ENCODE data around the gene SSB. TPM values are rescaled to one million over a fixed set of nuclear protein-coding genes. Genes with fewer than 3 reads are reported as not detected.
"Not testable (repeated sequence)": the region's sequence is repeated elsewhere in the genome, so short reads cannot be mapped to it uniquely, and the experiment has no call there.

Gene SSB
- total RNA-seq, 1 donor from 2014 or later, result 94.7 TPM

DNA sequence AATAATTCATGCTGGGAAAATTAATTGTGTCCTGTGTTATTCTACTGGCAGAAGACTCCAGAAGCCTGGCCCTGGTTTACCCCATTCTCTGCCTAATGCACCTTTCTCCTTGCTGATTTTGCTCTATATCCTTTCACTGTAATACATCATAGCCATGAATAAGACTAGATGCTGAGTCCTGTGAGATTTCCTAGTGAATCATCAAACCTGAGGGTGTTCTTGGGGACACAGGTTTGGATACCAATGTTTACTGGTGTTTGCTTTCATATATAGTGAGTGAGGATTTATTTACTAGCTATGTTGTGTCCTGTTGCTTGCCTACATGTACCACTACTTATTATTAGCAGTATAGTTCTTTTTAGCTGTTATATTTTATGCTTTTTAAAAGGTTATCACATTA is 19.6 kb downstream of the SSB start:
- Mint-ChIP-seq H3K4me3 (no peak overlapping the region), H3K36me3 (ENCODE audit: low read depth) (peaks cover 67% of the 10 kb centered on the region), H3K9me3 (no peaks in the 10 kb centered on the region), H3K27ac (no peak overlapping the region), H3K27me3 (no peaks in the 10 kb centered on the region), H3K4me1 (peaks cover 20% of the 10 kb centered on the region)
- intact Hi-C loops (cut with micrococcal nuclease), result no loop called here
- TF ChIP-seq, protein P1, sequence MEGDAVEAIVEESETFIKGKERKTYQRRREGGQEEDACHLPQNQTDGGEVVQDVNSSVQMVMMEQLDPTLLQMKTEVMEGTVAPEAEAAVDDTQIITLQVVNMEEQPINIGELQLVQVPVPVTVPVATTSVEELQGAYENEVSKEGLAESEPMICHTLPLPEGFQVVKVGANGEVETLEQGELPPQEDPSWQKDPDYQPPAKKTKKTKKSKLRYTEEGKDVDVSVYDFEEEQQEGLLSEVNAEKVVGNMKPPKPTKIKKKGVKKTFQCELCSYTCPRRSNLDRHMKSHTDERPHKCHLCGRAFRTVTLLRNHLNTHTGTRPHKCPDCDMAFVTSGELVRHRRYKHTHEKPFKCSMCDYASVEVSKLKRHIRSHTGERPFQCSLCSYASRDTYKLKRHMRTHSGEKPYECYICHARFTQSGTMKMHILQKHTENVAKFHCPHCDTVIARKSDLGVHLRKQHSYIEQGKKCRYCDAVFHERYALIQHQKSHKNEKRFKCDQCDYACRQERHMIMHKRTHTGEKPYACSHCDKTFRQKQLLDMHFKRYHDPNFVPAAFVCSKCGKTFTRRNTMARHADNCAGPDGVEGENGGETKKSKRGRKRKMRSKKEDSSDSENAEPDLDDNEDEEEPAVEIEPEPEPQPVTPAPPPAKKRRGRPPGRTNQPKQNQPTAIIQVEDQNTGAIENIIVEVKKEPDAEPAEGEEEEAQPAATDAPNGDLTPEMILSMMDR (IDR thresholded peaks at IDR 0.05), result no peak
- POLR2A ChIA-PET, result interaction anchor here (0.6 kb wide), 1 partner anchor 1621 kb away, joined by 6 read pairs; no protein-coding TSS in a partner anchor
- DNase-seq (no peak), ATAC-seq (ENCODE audit: low read depth) (no peak)
- CTCF ChIA-PET, result no interaction called here

DNA sequence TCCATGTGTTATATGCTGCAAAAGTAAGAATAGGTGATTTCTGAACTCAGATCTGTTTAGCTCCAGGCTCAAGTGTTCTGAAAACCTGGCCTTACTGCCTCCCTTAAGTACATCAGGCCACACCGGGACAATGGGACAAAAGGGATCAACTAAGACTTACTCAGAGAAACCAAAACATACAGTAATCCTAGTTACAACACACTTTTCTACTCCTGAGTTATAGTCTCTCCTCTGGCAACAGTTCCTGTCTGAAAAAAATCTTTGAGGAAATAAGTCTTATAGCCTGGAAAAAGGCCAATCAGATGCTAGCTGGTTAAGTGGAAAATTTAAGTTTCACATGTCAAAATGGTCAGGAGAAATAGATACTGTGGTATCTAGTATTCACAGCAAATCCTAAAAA is 20.4 kb downstream of the SSB start:
- Mint-ChIP-seq H3K27ac (peak overlapping the region; percentile 30), H3K4me3 (no peak overlapping the region), H3K27me3 (no peaks in the 10 kb centered on the region), H3K36me3 (ENCODE audit: low read depth) (peaks cover 64% of the 10 kb centered on the region), H3K9me3 (no peaks in the 10 kb centered on the region), H3K4me1 (peaks cover 28% of the 10 kb centered on the region)
- DNase-seq (no peak), ATAC-seq (ENCODE audit: low read depth) (no peak)
- intact Hi-C loops (cut with micrococcal nuclease), result no loop called here
- TF ChIP-seq, protein P1 (IDR thresholded peaks at IDR 0.05), result no peak
- ChIA-PET POLR2A (no interaction called here), CTCF (no interaction called here)

DNA sequence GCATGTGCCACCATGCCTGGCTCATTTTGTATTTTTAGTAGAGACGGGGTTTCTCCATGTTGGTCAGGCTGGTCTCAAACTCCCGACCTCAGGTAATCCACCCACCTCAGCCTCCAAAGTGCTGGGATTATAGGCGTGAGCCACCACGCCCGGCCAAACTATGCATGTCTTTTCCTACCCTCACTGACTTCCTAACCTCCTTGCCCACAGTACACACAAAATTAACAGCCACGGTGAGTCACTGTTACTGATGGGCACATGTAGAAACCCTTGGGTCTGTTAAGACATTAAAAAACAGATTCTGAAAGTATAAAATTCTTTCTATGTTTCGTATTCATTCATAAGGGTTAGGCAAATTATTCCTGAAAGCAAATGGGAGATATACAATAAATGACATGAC is 21.4 kb downstream of the SSB start:
- H3K27ac Mint-ChIP-seq; H3K9me3 Mint-ChIP-seq; DNase-seq; H3K27me3 Mint-ChIP-seq; POLR2A ChIA-PET; ATAC-seq (ENCODE audit: low read depth); CTCF ChIA-PET; H3K4me3 Mint-ChIP-seq; intact Hi-C loops (cut with micrococcal nuclease): not testable (repeated sequence)
- H3K4me1 Mint-ChIP-seq, result peaks cover 36% of the 10 kb centered on the region
- peaks cover 63% of the 10 kb centered on the region for H3K36me3 Mint-ChIP-seq (ENCODE audit: low read depth)

DNA sequence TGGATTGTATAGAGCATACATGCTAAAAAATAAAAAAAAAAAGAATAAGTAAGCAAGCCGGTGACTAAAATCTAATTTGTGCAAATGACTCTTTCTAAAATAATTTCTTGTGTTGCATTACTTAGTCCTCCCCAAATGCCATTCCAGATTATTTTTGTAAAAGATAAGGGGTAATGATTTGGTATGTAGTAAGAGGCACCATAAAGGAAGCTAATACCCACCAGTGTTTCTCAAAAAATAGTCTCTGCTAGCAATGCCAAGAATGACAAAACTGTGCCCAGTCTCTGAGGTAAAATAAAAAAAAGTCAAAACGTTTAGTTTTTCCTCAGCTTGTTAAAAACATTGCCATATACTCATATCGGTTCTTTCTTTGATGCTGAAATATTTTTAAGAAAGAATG is 23.4 kb downstream of the SSB start:
- ATAC-seq (ENCODE audit: low read depth) (no peak), DNase-seq (no peak)
- H3K4me1 Mint-ChIP-seq, result peaks cover 38% of the 10 kb centered on the region
- intact Hi-C loops (cut with micrococcal nuclease), result no loop called here
- TF ChIP-seq, protein P1 (IDR thresholded peaks at IDR 0.05), result no peak
- CTCF ChIA-PET, result no interaction called here
- H3K36me3 Mint-ChIP-seq (ENCODE audit: low read depth), result peaks cover 45% of the 10 kb centered on the region
- no peak overlapping the region for H3K4me3 Mint-ChIP-seq
- POLR2A ChIA-PET, result no interaction called here
- no peaks in the 10 kb centered on the region for H3K9me3 Mint-ChIP-seq
- H3K27ac Mint-ChIP-seq, result no peak overlapping the region
- H3K27me3 Mint-ChIP-seq, result no peaks in the 10 kb centered on the region

DNA sequence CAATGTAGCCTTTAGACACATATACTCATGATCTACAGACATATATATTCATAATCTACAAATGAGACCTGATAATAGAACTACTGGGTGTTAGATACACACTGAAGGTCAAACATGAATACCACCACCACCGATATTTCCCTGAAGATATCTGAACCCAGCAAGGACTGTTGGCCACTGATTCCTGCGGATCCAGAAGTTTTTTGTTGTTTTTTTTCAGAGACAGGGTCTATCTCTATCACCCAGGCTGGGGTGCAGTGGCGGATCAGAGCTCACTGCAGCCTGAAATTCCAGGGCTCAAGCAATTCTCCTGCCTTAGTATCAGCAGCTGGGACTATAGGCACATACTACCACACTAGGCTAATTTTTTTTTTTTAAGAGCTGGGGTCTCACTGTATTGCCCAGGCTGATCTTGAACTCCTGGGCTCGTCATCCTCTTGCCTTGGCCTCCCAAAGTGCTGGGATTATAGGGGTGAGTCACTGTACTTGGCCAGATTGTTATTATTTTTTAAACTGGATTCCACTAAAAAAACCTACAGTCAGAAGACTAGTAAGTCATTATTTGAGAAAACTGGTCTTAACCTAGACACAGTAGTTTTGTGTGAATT is 24.2 kb downstream of the SSB start:
- Mint-ChIP-seq H3K36me3 (ENCODE audit: low read depth) (peaks cover 36% of the 10 kb centered on the region), H3K27me3 (no peaks in the 10 kb centered on the region), H3K9me3 (no peaks in the 10 kb centered on the region), H3K4me3 (peak overlapping the region; percentile 42), H3K4me1 (peaks cover 40% of the 10 kb centered on the region), H3K27ac (no peak overlapping the region)
- ATAC-seq (ENCODE audit: low read depth) (no peak), DNase-seq (no peak)
- TF ChIP-seq, protein P1 (IDR thresholded peaks at IDR 0.05), result no peak
- intact Hi-C loops (cut with micrococcal nuclease), result no loop called here
- ChIA-PET POLR2A (no interaction called here), CTCF (no interaction called here)
